Hematopoietic multipotent progenitor cell (in vitro differentiated cells): ENCODE measurements around the gene EDRF1. TPM values are rescaled to one million over a fixed set of nuclear protein-coding genes. Genes with fewer than 3 reads are reported as not detected.
"Not testable (repeated sequence)": the region's sequence is repeated elsewhere in the genome, so short reads cannot be mapped to it uniquely, and the experiment has no call there.

Experiments used
- DNase-seq, 3 donors: peaks; one replicate each; pipeline ENCODE4 v3.0.0-alpha.2; 2011 to 2015; ENCODE audit warnings: low read depth in 2 of 3, low spot score in 2 of 3
- total RNA-seq: library from RNA; depleted of rRNA; stranded (reverse); fragments of >200 nt; gene quantifications from one replicate; pipeline ENCODE4 v1.2.3, GENCODE V29; 2012

Gene EDRF1
- total RNA-seq, 1 donor = 13.2 TPM

DNA sequence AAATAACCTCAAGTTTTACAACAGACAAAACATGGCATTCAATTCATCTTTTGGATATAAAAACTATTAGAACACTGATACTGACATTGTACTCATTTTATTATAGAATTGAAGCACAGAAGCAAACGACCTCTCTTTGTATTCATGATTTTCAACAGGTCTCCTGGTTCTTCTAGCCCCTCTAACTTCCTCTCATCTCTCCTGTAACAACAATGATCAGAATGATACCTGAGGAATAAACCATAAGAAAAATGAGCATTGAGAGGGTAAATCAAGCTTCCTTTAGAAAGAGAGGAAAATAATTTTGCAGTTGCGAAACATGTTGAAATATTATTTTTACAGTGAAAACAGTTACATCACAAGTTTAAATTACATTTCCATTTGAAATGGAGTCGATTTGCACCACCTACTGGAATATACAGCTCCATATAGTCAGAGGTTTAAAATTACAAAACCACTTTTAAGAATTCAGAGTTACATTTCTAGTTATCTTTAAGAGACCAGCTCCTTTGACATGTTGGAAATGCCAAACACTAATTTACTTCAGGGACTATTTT is 19.1 kb upstream of the EDRF1 start:
- no peak for DNase-seq

DNA sequence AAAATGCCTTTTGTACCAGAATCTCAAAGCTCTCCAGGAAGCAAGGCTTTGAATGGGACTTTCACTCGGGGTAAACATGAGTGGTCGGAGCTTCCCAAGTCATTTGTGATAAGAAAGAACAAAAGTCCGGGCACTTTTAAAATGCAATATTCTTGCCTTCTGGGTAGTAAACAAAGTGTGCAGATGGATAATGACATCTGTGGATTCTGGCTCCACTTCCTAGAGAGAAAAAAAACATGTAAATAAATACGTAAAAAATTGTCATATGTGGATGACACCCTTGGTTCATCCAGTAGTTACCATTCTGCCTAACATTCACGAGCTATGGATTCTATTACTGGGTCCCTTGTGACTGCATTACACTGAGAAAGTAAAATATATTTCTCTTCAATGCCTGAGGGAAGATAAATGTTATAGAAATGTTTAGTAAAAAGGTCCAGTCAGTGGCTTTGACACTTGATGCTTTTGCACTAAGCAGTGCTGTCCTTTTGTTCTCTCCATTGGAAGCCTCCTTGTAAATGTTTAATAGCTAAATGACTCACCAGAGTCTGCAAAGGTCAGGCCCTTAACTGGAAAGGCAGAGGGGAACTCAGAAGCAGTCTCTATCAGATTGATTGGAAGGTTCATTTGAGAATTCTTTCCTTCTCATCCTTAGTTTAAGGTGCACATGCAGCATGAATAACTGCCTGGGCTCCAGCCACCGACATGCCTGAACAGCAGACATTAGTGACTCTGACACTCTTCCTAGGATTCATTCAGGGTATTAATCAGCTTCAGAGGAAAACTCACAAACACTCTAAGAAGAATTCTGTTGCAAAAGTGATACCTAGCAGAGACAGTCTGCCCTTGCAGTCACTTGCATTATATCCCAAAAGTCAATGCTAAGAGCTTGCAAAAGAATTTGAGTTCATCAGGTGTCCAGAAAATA is 11.7 kb upstream of the EDRF1 start:
- no peak for DNase-seq

DNA sequence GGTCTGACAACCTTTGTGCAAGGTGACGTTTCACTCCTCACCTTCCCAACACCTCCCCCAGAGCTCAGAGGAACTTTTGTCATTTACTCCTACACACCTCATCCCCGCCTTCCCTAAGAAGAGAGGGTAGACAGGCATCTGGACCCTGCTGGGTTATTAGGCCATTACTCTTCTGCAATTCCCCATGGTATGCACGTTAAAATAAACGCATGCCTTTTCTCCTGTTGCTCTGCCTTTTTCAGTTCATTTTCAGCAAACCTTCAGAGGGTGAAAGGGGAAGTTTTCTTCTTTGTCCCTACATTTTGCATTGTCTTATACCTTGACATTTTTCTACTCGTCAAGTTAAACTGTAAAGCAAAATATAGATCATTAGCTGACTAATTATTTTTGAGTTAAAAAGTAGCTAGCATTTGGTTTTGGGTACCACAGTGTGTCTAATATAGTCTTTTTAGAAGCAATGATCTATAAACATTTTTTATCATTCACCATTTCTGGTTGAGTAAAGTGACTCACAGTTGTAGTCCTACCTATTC is 10.5 kb upstream of the EDRF1 start:
- DNase-seq = no peak

DNA sequence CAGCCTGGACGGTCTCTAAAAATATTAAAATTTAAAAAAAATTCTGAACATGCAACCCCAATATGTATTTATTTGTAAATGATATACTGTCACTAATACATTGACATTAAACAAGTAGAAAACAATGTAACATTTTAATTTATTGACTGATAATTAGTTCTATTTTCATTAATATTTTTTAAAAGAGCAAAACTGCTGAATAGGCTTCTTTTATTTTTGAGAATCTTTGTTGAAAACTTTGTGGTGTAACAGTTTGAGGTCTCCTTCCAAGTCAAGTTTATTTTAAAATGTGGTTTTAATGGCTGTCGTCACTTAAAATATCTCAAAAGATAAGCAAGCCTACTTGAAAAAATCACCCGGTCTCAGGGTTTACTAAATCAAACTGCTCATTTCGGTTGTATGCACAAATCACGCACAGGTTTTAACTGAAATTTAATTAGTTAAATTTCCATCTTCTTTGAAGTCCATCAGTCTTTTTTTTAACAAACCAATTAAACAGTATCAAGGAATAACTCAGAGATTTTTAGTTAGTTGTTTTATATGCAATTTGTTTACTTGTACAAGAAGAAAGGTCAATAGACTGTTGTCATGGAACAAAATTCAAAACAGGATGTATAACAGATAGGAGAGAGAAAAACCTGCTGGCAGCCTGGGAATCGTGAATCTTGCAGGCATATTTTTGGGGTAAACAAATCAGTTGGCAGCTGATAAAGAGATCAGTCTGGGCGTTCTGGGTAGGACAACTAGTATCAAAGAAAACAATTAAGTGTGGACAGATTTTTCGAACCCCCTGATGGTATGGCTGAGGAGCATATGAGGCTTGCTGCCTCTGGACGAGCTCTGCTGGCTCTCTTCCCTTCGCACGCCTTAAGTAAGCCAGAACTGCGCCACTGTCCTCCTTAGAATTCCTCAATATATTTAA is 9.7 kb upstream of the EDRF1 start:
- DNase-seq = no peak

DNA sequence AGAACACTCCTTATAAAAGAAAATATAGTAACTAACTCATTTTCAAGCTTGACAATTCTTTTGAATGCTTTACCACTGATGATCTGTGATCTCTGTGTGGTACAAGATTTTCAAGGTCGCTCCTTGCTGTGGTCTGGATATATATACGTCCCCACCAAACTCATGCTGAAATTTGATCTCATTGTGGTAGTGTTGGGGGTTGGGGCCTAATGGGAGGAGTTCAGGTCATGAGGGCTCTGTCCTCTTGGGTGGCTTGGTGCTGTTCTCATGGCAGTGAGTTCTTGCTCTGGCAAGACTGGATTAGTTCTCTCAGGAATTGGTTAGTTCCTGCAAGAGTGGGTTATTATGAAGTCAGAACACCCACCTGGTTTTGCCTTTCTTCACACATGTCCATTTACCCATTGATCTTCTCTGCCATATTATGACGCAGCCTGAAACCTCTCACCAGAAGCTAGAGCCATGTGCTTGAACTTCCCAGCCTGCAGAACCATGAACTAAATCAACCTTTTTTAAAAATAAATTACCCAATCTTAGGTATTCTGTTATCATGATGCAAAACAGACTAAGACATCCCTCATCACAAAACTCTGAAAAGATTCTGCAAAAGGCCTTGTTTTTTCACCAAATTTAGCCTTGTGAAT is 8.3 kb upstream of the EDRF1 start:
- DNase-seq = no peak

DNA sequence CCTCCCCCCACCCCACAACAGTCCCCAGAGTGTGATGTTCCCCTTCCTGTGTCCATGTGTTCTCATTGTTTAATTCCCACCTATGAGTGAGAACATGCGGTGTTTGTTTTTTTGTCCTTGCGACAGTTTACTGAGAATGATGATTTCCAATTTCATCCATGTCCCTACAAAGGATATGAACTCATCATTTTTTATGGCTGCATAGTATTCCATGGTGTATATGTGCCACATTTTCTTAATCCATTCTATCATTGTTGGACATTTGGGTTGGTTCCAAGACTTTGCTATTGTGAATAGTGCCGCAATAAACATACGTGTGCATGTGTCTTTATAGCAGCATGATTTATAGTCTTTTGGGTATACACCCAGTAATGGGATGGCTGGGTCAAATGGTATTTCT is 4.8 kb upstream of the EDRF1 start:
- not testable (repeated sequence) for DNase-seq

DNA sequence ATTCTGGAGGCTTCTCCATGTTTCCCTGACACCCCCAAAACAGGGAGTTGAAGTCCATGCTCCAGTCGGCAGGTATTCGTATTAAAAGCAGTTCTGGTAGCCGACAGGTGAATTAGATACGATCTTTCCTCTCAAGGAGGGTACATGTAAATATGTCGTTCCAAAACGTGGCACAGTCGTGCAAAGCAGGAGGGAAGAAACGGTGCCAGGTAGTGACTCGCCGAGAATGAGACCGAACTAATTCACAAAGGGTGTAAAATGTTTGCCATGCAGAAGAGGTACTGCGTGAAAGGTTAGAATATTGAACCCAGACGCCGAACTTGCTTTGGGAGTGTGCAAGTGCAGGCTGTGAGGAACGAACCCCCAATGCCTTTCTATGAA is 483 bp downstream of the EDRF1 start:
- DNase-seq = no peak

DNA sequence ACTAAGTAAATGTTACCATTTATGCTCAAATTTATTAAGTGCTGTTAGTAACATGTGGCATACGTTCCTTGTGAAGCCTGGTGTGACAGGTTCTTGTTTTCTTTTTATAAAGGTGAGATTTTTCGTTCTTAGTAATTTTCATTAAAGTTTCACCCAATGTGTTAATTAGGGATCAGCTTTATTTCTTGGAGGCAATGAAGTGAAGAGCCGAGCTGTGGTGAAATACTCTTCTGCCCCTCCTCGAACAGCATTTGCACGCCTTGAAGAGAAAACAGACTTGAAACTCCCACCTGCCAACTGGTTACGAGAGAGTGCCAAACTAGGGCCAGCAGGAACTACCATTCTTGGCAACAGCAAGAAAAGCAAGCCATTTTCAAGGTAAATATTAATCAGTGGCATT is 1.5 kb downstream of the EDRF1 start:
- DNase-seq = no peak

DNA sequence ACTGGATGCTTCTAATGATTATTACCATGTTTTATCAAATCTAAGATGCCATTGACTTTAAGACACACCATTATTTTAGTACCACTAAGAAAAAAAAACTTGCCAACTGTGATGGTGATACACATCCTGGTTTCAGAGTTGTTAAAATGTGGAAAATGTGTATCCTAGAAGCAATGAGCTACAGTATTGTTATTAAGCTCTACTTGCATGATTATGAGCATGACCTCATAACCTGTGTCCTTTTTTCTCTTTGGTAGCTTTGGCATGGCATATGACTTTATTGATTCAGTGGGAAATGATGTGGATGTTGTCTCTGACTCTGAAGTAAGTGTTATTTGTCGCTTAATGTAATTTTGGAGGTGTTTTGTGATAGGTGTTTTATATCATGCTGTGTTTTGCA is 3.3 kb downstream of the EDRF1 start:
- no peak for DNase-seq

DNA sequence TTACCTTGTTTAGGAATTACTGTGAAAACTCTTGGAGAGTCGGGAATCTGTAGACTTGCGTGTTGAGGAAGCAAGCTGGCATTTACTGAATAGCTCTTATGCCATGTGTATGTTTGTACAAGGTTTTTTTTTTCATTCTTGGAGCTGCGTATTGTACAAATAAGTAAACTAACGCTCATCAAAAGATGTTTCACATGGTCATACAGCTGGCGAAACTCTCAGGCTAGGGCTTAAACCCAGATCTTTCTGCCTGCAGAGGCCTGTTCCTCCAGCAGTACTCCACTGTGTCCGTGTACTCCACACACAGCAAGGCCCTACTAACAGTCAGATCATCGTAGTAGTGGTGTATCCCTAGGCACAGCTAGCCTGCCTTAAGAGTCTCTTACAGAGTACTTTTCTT is 7.4 kb downstream of the EDRF1 start:
- no peak for DNase-seq

DNA sequence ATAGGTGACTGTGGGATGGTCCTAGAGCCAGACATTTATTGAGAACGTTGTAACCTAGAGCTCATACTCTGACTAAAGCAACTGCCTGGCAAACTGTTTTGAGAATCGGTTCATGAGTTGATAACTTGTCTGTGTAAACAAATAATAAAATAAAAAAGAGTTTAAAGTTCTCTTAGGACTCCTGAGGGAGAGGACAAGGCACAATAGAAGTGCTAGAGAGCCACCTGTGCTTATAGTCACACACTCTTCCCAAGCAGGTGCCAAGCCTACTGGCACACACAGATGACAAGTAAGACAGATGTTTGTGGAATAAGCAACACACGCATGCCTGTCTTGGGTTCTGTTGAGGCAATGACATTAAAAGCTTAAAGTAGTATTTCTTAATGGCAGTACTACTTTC is 7.9 kb downstream of the EDRF1 start:
- no peak for DNase-seq

DNA sequence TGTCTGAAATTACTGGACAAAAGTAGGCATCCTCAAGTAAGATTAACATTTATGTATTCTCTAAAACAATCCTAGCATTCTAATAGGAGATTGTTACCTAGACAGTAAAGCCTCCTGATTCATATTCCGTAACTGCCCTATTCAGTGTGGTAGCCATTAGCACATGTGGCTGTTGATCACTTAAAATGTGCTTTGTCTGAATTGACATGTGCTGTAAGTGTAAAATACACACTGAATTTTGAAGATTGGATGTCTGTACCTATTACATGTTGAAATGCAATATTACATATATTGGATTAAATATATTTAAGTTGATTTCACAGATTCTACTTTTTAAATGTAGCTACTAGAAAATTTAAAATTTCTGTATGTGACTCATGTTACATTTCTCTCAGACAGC is 14.6 kb downstream of the EDRF1 start:
- DNase-seq = no peak

DNA sequence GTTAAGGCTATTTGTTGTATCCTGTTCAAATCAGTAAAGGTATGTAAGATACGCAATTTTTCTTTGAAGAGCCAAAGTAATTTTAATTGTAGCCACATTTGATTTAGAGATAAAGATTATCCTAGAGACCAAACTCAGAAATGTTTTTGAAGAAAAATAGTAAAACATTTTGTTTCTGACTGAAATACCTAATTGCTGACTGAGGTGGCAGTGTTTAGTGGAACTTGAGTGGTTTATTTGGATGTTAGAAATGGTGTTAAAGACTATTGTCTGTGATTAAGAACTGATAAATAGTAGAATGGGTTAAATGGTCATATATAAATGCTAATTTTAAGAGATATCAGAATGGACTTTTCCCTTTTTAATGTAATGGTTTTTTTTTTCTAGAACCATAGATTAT is 15.3 kb downstream of the EDRF1 start:
- DNase-seq = no peak

DNA sequence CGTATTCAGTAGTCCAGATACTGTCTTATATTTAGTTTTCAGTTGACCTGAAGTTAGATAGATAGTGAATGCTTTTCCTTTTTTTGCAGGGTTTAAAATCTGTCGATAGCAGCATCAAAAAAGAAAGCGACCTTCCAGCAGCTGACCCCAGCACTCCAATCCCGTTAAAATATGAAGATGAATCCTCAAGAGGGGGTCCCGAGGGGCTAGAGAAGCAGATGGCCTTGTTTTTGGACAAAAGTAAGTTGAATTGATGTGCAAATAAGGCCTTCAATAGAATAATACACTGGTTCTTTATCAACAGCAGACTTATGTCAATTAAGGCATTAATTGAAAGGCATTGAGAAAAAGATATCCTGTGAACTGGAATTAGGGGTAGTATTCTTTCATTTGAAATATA is 18.7 kb downstream of the EDRF1 start:
- no peak for DNase-seq

DNA sequence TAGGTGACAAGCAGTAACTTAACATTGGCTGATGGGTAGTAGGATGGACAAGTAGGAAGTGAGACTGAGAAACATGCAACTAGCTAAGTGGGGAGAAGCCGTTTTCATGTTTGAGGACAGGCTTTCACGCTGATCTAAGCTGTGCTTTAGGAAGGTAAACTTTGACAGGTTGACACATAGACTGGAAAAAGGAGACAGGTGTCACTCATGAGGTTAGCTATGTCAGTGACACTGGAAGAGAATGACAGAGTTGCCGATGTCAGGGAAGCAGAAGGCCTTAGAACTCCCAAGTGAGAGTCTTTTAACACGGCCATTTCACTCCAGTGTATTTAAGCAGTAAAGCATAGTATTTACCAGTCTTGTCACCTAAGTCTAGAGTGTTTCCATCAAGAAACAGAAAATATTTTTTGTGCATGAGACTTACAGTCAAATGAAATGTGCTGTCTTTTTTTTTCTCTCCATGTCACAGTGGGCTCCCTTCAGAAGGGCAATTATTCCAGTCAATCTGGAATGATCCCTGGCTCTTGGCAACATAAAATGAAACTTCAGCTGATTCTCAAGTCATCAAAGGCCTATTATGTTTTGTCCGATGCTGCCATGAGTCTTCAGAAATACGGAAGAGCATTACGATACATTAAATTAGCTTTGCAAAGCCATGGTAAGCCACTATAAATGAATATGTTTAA is 20.6 kb downstream of the EDRF1 start:
- DNase-seq = no peak

DNA sequence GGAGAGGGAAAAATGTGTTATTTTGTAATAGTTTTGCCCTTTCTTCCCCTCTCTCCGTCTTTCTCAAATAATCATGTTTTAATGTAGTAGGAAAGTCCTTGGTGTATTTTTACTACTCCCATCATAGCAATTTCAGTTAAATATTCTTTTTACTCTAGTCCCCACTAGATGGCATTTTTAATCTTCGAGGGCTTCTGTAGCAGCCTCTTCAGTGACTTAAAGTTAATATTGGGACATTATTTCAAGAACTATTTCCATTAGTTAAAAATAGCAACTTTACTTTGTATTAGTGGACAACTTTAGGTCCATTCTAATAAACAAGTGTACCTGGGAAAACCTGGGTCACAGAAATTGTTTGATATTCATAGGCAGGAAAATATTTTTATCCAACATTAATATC is 23.0 kb downstream of the EDRF1 start:
- peak in 1 of 3 donors; percentile 5 for DNase-seq

DNA sequence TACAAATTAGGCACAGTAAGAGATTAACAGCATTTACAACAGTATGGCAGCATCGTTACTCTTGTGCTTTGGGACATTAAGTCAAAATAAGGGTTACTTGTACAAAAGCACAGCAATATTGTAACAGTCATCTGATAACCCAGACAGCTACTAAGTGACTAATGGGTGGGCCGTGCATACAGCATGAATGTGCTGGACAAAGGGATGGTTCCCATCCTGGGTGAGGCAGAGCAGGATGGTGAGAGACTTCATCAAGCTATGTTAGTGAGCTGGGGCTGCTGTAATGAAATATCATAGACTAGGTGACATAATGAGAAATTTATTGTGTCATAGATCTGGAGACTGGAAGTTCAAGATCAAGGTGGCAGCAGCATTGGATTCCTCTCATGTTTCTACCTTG is 25.4 kb downstream of the EDRF1 start:
- DNase-seq = no peak

DNA sequence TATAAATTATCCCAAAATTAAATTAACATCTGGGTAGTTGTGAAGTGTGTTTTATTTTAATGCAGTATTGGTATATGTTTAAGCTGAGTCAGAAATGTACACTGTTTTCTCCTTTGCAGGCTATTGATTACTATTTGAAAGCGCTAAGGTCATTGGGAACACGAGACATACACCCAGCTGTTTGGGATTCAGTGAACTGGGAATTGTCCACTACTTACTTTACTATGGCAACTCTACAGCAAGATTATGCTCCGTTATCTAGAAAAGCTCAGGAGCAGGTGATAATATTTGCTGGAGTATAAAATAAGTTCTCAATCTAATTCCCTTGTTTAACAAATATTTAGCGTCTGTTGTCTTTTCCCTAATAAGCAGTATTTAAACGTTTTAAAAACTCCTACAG is 27.9 kb downstream of the EDRF1 start:
- DNase-seq = no peak

DNA sequence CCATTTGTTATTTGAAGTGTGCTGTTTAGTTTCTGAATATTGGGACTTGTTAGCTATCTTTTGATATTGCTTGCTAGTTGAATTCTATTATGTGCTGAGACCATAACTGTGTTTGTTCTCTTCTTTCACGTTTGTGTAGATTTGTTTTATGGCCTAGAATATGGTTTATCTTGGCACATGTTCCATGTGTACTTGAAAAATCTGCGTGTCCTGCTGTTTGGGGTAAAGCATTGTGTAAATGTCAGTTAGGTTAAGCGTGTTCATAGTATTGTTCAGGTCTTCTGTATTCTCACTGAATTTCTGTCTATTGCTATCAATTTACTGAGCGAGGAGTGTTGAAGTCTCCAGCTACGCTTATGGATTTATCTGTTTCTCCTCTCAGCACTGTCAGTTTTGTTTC is 36.7 kb downstream of the EDRF1 start:
- no peak for DNase-seq

DNA sequence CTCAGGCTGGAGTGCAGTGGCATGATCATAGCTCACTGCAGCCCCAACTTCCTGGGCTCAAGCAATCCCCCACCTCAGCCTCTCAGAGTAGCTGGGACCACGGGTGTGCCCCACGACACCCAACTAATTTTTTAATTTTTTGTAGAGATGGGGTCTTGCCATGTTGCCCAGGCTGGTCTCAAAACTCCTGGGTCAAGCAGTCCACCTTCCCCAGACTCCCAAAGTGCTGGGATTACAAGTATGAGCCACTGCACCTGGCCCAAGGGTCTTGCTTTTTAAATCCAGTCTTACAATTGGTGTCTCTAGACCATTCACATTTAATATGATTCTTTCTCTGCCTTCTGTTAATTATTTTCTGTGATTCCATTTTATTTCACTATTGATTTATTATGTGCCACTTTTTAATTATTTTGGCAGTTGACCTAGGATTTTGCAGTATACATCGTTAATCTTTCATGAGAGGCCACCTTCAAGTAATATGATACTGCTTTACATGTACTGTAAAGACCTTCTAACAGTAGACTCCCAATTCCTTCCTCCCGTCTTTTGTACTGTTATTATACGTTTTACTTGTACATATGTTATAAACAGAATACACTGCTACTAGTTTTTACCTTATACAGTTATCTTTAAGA is 37.5 kb downstream of the EDRF1 start:
- no peak for DNase-seq
